Measurements from ENCODE around the gene ATXN10. TPM values are rescaled to one million over a fixed set of nuclear protein-coding genes. Genes with fewer than 3 reads are reported as not detected.

Gene ATXN10
- total and polyA plus RNA-seq, 2 of the 8 experiments (the other 6 are each of a cell fraction or from before 2014, with no cell fraction given) = 134 to 210 TPM

DNA sequence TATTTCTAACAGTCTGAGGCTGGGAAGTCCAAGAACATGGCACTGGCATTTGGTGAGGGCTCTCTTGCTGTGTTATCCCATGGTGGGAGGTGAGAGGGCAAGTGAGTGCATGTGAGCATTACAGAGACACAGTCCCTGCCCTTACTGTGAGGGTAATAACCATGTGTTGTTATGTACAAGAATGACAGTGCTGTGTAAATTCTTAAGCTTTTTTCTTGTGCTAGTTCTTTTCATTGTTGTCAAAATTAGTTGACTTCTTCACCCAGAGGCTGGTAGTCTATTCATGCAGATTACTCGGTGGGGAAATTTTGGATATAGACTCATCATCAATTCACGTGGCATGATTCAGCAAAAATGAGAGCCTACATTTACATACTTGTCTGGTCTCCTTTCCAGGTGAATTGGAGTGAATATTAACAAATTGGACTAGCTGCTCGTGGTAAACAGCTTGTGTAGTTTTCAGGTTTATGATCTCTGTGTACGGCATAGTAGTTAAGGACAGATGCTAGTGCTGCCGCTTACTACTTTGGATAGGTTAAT lies 49.3 kb downstream of the ATXN10 start:
- Histone ChIP-seq H3K4me3 (ENCODE audit: extremely low read depth in 1 of 4, insufficient read depth in 2 of 4, low read depth in 3 of 4, low read length in 4 of 4) (no peak overlapping the region), H3K18ac (ENCODE audit: extremely low read depth, low read length) (no peak overlapping the region), H2BK15ac (ENCODE audit: low read length) (no peak overlapping the region), H3K27me3 (replicated peaks in 1 of 4; ENCODE audit: control insufficient read depth in 3 of 4, extremely low read depth in 1 of 4, insufficient read depth in 3 of 4, low read length in 3 of 4) (no peaks in the 10 kb centered on the region), H3K36me3 (ENCODE audit: control insufficient read depth in 2 of 4, insufficient read depth in 4 of 4, low read length in 3 of 4) (peaks cover 2 to 25% (median 11%) of the 10 kb centered on the region in 4 experiments; a peak in 6 of 8 replicates), H4K91ac (replicated peaks; ENCODE audit: insufficient read length, low read length) (no peak overlapping the region), H3K27ac (ENCODE audit: low read depth, low read length) (no peak overlapping the region), H3K14ac (ENCODE audit: insufficient read length) (no peak overlapping the region), H4K5ac (ENCODE audit: insufficient read length, low read depth, low read length) (no peak overlapping the region), H2BK5ac (ENCODE audit: low read depth, low read length) (no peak overlapping the region), H4K20me1 (replicated peaks in 1 of 2; ENCODE audit: control insufficient read depth in 1 of 2, insufficient read depth in 2 of 2, low read length in 2 of 2) (peaks cover 6 to 7% of the 10 kb centered on the region in 2 experiments), H2BK12ac (ENCODE audit: low read depth, low read length) (no peak overlapping the region), H3K4ac (replicated peaks; ENCODE audit: insufficient read length, low read depth, low read length) (no peak overlapping the region), H3K79me1 (ENCODE audit: low read depth, low read length) (peaks cover 3% of the 10 kb centered on the region; the same call in 1 of the 2 replicates), H2BK120ac (replicated peaks; ENCODE audit: low read depth, low read length) (no peak overlapping the region), H2AK5ac (ENCODE audit: low read depth, low read length) (no peak overlapping the region), H2BK20ac (ENCODE audit: low read length) (no peak overlapping the region), H2AFZ (ENCODE audit: low read length) (no peak overlapping the region), H3K4me1 (replicated peaks in 1 of 4; ENCODE audit: control insufficient read depth in 3 of 4, insufficient read depth in 4 of 4, low read length in 3 of 4) (no peaks in the 10 kb centered on the region), H3K23ac (ENCODE audit: insufficient read length) (no peak overlapping the region), H4K8ac (ENCODE audit: extremely low read depth, insufficient read depth, low read length) (no peak overlapping the region), H3K4me2 (ENCODE audit: insufficient read depth in 1 of 2, low read depth in 2 of 2, low read length in 2 of 2) (no peak overlapping the region), H3K56ac (replicated peaks; ENCODE audit: insufficient read length, low read depth, low read length) (no peak overlapping the region), H3K9ac (replicated peaks in 1 of 4; ENCODE audit: extremely low read depth in 1 of 4, low read depth in 3 of 4, low read length in 3 of 4) (no peak overlapping the region), H3K79me2 (ENCODE audit: control insufficient read depth in 1 of 2, insufficient read depth in 2 of 2, low read length in 2 of 2) (peaks cover 0 to 32% of the 10 kb centered on the region in 2 experiments; a peak in 2 of 4 replicates), H3K9me3 (ENCODE audit: insufficient read depth in 2 of 2, low read depth in 1 of 2, low read length in 1 of 2) (no peaks in the 10 kb centered on the region), H3K23me2 (ENCODE audit: low read depth, low read length) (no peaks in the 10 kb centered on the region)
- FAIRE-seq (no peak), DNase-seq (ENCODE audit: low read depth in 1 of 2, low spot score in 2 of 2) (no peak)
- WGBS, 2 experiments (ENCODE audit: extremely low coverage in 1 of 2, insufficient coverage in 1 of 2, insufficient read length in 1 of 2, insufficient replicate concordance in 2 of 2, low coverage in 1 of 2, low lambda C conversion rate in 2 of 2, missing lambda C conversion rate in 1 of 2) = 85% methylated on average over 5 of the region's 5 CpGs; no CpG with 5 or more reads in 1 of the 2 experiments
- CTCF ChIA-PET (ENCODE audit: partially characterized antibody) = interaction anchor here (0.6 to 5.0 kb wide), 2 partner anchors 10 to 111 kb away, joined by 3 to 31 read pairs; no protein-coding TSS in a partner anchor
- POLR2A ChIA-PET (ENCODE audit: partially characterized antibody) = no interaction called here
- TF ChIP-seq, protein P1, sequence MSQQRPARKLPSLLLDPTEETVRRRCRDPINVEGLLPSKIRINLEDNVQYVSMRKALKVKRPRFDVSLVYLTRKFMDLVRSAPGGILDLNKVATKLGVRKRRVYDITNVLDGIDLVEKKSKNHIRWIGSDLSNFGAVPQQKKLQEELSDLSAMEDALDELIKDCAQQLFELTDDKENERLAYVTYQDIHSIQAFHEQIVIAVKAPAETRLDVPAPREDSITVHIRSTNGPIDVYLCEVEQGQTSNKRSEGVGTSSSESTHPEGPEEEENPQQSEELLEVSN (IDR thresholded peaks at IDR 0.05) = no peak
- TF ChIP-seq JUND (IDR thresholded peaks at IDR 0.05; ENCODE audit: low read length) (no peak), CBX8 (IDR thresholded peaks at IDR 0.05; ENCODE audit: borderline replicate concordance, low read depth, low read length) (no peak), SIN3A (conservative IDR thresholded peaks at IDR 0.05 in 1 of 2, IDR thresholded peaks at IDR 0.05 in 1 of 2; ENCODE audit: low read depth in 1 of 2, low read length in 2 of 2) (no peak), TCF12 (IDR thresholded peaks at IDR 0.05; ENCODE audit: low read depth, low read length) (no peak), TBP (IDR thresholded peaks at IDR 0.05; ENCODE audit: low read depth, low read length) (no peak), BCL11A (IDR thresholded peaks at IDR 0.05; ENCODE audit: low read depth in 2 of 2, low read length in 2 of 2) (no peak), RXRA (IDR thresholded peaks at IDR 0.05; ENCODE audit: insufficient read depth, low read depth, low read length) (no peak), BACH1 (IDR thresholded peaks at IDR 0.05; ENCODE audit: low read length) (no peak), JUN (IDR thresholded peaks at IDR 0.05; ENCODE audit: low read depth, low read length) (no peak)

All from H1 (cell line).